Cortex of kidney (tissue), 1 donor: ENCODE data around the gene TADA3.

ENCODE experiments used
- DNase-seq: peaks from one replicate; lab custom pipeline; 2025; lab: John Stamatoyannopoulos, UW

Gene TADA3

GRCh38 chr3:9809615-9810432, 17.6 kb upstream of the TADA3 start, which contains the start of gene TTLL3:
TSS of gene TTLL3 (plus strand) at chr3:9810262. CDS start at chr3:9810662, 400 bp downstream.
- no peak for DNase-seq

- DNase-seq = no peak
These were observed 17.0 kb upstream of the TADA3 start for GRCh38 chr3:9809239-9809614.

- DNase-seq = no peak
These were observed 16.2 kb upstream of the TADA3 start for GRCh38 chr3:9808345-9809037.

DNA sequence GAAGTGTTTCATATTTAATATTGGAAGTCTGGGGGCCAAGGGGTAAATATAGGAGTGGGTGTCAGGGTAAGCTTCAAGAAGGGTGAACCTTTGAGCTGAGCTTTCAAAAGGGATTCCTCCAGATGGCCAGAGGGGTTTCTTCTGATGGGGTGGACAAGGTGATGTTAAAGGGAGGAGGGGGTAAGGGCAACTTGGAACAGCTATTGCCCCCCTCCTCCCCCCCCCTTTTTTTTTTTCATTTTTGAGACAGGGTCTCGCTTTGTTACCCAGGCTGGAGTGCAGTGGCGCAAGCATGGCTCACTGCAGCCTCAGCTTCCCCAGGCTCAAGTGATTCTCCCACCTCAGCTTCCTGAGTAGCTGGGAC, 15.7 kb upstream of the TADA3 start:
- DNase-seq = no peak

- DNase-seq = no peak
These were observed 14.7 kb upstream of the TADA3 start for GRCh38 chr3:9806688-9807589.

- DNase-seq = no peak
These were observed 13.9 kb upstream of the TADA3 start for GRCh38 chr3:9806137-9806536.

DNA sequence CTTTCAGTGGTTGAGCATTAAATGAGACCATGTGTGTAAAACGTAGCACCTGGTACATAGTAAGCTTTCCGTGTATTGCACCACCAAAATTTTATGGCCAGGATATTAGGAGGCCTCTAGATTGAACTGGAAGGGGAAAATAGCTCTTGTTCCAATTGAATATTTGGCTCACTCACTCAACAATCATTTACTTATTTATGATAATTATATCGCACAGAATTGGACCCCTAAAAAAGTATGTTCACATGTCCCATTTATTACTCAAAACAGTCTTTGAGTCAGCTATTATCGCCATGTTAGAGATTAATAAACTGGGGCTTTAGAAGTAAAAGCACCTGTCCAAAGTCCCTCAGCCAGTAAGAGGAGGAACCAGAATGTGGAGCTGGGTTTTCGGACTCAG, 12.7 kb upstream of the TADA3 start:
- no peak for DNase-seq

- no peak for DNase-seq
These were observed 11.2 kb upstream of the TADA3 start for GRCh38 chr3:9803494-9803893.

GRCh38 chr3:9800529-9800928, 8.3 kb upstream of the TADA3 start:
- no peak for DNase-seq

DNA sequence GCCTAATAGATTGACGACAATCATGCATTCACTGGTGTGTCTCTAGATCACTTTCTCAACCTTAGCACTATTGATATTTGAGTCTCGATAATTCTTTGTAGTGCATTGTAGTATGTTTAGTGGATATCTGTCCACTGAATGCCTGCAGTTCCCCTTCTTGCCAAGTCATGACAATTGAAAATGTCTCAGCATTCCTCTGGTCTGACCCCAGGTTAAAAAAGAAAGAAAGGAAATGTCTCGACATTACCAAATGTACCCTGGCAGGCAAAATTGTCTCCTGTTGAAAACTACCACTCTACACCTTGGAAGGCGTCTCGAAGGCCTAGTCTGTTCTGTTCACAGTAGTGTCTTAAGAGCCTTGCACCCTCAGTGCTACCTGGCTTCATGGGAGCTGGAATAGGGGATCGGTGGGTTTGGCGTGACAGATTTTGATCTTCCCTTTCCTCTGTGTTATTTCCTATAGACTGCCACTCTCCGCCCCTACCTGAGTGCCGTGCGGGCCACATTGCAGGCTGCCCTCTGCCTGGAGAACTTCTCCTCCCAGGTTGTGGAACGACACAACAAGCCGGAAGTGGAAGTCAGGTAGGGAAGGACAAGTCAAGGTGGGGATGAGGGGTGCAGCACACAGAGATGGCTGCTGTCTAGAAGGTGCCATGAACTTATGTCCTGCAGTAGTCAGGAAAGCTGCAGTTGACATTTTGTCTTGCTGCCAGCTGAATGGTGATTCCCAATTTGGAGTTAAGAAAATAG, 5.1 kb upstream of the TADA3 start:
- no peak for DNase-seq

- DNase-seq = no peak
These were observed 2.9 kb upstream of the TADA3 start for GRCh38 chr3:9795207-9795606.

DNA sequence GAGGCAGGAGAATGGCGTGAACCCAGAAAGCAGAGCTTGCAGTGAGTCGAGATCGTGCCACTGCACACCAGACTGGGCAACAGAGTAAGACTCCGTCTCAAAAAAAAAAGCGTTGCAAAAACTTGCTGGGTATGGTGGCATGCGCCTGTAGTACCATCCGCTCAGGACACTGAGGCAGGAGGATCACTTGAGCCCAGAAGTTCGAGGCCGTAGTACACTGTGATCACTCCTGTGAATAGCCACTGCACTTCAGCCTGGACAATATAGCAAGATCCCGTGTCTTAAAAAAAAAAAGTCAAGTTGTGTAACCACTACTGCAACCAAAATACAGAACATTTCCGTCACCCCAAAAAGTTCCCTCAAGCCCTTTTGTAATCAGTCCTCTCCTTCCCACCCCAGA, 2.1 kb upstream of the TADA3 start:
- no peak for DNase-seq

DNA sequence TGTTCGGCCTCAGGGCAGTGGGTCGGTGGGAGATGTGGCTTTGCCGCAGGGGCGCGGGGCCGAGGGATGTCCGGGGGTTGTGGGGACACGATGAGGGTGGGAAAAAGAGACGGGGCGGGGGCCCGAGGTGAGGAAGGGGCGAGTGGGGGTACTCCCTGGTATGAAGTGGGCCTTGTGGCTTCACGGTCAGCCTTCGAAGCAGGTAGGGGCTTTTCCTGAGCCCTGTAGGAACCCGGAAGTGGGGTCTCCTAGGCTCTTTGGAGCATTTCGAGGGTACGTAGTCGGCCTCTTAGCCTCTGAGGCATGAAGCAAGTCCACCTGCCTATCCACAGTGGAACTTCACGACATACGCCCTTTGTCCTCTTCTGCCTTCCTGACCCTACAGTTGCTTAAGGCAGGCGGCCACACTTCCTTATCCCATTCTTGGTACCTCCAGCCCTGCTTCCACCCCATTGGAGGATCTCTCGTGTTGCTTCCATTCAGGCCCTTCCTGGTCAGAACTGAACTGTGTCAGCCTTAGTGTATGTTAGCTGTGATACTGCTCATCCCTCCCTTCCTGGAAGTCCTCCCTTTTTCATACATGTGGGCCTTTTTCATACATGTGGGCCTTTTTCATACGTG, 998 bp upstream of the TADA3 start:
- no peak for DNase-seq

- DNase-seq = no peak
These were observed 376 bp downstream of the TADA3 start for GRCh38 chr3:9791790-9792404.

DNA sequence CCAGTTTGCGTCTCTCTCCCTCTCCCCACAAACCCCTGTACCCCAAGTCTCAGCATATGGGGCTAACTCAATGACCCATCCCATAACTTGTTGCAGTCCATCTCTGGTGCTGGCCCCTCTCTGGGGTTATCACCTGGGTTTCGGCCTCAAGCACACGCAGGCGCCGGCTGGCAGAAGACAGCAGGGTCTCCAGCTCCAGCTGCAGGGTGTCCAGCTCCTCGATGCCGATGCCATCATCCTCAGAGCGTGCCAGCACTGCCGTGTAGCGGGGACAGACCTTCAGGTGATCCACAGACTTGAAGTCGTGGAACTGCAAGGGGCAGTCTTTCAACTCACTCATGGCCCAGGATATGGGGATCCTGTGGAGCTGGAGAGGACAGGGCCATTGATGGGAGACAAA, 1.1 kb downstream of the TADA3 start:
- DNase-seq = no peak

DNA sequence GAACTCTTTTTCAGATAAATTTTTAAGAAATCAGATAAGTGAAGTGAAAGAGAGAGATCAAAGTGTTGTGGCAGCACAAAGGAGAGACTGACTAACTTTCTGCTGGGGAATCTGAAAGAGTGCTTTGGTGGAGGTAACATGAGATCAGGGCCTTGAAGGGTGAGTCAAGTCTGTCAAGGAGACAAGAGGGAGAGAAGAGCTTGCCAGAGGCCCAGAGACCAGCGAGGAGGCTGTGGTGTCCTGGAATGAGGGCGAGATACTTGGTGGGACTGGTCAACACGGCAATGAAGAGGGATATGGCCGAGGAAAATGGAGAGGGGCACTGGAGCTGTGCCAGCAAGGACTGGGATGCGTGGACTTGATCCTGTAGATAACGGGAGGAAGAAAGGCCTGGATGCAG, 4.6 kb downstream of the TADA3 start:
- DNase-seq = no peak

- no peak for DNase-seq
These were observed 5.2 kb downstream of the TADA3 start for GRCh38 chr3:9786825-9787669.

DNA sequence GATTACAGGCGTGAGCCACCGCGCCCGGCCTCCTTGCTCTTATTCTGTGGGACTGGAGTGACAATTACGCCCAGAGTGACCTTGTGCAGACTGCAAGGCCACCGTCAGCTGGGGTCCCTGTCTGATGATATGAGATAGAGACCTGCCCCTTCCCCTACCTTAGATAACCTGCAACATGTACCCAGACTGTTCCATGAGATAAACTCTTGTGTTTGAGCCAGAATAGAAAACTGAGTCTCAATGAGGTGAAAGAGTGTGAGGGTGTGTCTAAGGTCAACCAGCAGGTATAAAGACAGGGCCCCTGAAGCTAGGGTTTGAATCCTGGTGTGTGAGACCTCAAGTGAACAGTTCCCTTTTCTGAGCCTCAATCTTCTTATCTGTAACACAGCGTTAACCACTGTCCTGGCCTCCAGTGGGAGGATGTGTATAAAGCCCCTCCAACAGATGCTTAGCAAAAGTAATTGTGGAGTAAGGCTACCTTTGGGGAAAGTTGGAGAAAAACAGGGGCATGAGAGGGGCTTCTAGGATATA, 6.0 kb downstream of the TADA3 start:
- no peak for DNase-seq

GRCh38 chr3:9785602-9786001, 6.7 kb downstream of the TADA3 start:
- DNase-seq = no peak

DNA sequence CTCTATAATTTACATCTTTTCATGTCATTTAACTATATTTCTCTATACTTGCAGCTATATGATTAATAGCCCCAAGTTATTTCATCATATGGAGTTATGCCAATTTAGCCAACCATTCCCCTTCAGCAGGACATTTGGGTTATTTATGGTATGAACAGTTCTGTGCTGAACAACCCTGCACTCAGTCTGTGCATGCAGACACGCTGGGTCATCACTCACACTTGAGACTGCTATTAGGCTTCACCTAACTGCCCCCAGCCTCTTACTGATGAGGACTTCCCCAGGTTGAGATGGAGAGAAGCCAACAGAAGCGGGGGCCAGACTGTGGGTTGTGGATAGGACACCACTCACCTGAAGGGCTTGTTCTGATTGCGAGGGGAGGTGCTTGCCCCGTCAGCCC, 7.3 kb downstream of the TADA3 start:
- no peak for DNase-seq
